Measurements from ENCODE around the gene SETBP1. TPM values are rescaled to one million over a fixed set of nuclear protein-coding genes. Genes with fewer than 3 reads are reported as not detected.

Gene SETBP1
- total RNA-seq, 2 donors from 2014 or later, result 17.3 to 20.1 TPM

GRCh38 chr18:44736664-44737380, 56.1 kb downstream of the SETBP1 start:
- peaks cover 5% of the 10 kb centered on the region for H3K36me3 Mint-ChIP-seq (ENCODE audit: low read depth)
- no peaks in the 10 kb centered on the region for H3K9me3 Mint-ChIP-seq

GRCh38 chr18:44737623-44738022, 56.9 kb downstream of the SETBP1 start:
- Mint-ChIP-seq H3K27ac (no peak overlapping the region), H3K4me1 (peaks cover 31% of the 10 kb centered on the region), H3K9me3 (no peaks in the 10 kb centered on the region), H3K36me3 (ENCODE audit: low read depth) (peaks cover 5% of the 10 kb centered on the region), H3K4me3 (no peak overlapping the region), H3K27me3 (ENCODE audit: insufficient read depth) (no peaks in the 10 kb centered on the region)
- H3K36me3 ChIP-seq (ENCODE audit: control insufficient read depth, insufficient read depth, low read length), result no peaks in the 10 kb centered on the region
- no peak overlapping the region for H3K9ac ChIP-seq (ENCODE audit: extremely low read depth, low read length, poor library complexity, severe bottlenecking)
- no peaks in the 10 kb centered on the region for H3K9me3 ChIP-seq (ENCODE audit: control insufficient read depth, low read length)
- H3K27ac ChIP-seq (ENCODE audit: low read depth, low read length), result no peak overlapping the region
- H3K4me1 ChIP-seq (ENCODE audit: control insufficient read depth, insufficient read depth, low read length), result peaks cover 4% of the 10 kb centered on the region
- DNase-seq, result no peak
- H3K27me3 ChIP-seq (ENCODE audit: control insufficient read depth, insufficient read depth, low read length, poor library complexity, severe bottlenecking), result no peaks in the 10 kb centered on the region
- H3K4me3 ChIP-seq (ENCODE audit: low read length), result no peak overlapping the region
- no peak for TF ChIP-seq CTCF (conservative IDR thresholded peaks at IDR 0.05)
- WGBS, 2 experiments (ENCODE audit: insufficient coverage in 1 of 2, insufficient read length in 1 of 2), result 86 to 94% methylated on average over 3 of the region's 3 CpGs

More at GRCh38 chr18:44736664-44737380, 56.1 kb downstream of the SETBP1 start:
- no peaks in the 10 kb centered on the region for H3K9me3 ChIP-seq (ENCODE audit: control insufficient read depth, low read length)
- Mint-ChIP-seq H3K27ac (no peak overlapping the region), H3K4me3 (no peak overlapping the region), H3K27me3 (ENCODE audit: insufficient read depth) (no peaks in the 10 kb centered on the region), H3K4me1 (peaks cover 32% of the 10 kb centered on the region)
- no peaks in the 10 kb centered on the region for H3K27me3 ChIP-seq (ENCODE audit: control insufficient read depth, insufficient read depth, low read length, poor library complexity, severe bottlenecking)
- 97% methylated on average over 3 of the region's 3 CpGs; no CpG with 5 or more reads in 1 of the 2 experiments for whole genome bisulfite sequencing, 2 experiments (ENCODE audit: insufficient coverage in 1 of 2, insufficient read length in 1 of 2)
- H3K27ac ChIP-seq (ENCODE audit: low read depth, low read length), result no peak overlapping the region
- DNase-seq, result no peak
- no peak overlapping the region for H3K4me3 ChIP-seq (ENCODE audit: low read length)
- peaks cover 4% of the 10 kb centered on the region for H3K4me1 ChIP-seq (ENCODE audit: control insufficient read depth, insufficient read depth, low read length)
- H3K9ac ChIP-seq (ENCODE audit: extremely low read depth, low read length, poor library complexity, severe bottlenecking), result no peak overlapping the region
- H3K36me3 ChIP-seq (ENCODE audit: control insufficient read depth, insufficient read depth, low read length), result no peaks in the 10 kb centered on the region
- TF ChIP-seq CTCF (conservative IDR thresholded peaks at IDR 0.05), result no peak

GRCh38 chr18:44740000-44740399, 59.3 kb downstream of the SETBP1 start:
- no peak for TF ChIP-seq CTCF (conservative IDR thresholded peaks at IDR 0.05)
- H3K27ac ChIP-seq (ENCODE audit: low read depth, low read length), result no peak overlapping the region
- no peaks in the 10 kb centered on the region for H3K36me3 ChIP-seq (ENCODE audit: control insufficient read depth, insufficient read depth, low read length)
- Mint-ChIP-seq H3K4me1 (peaks cover 35% of the 10 kb centered on the region), H3K27me3 (ENCODE audit: insufficient read depth) (peaks cover 3% of the 10 kb centered on the region), H3K36me3 (ENCODE audit: low read depth) (peaks cover 5% of the 10 kb centered on the region), H3K9me3 (no peaks in the 10 kb centered on the region), H3K4me3 (no peak overlapping the region), H3K27ac (no peak overlapping the region)
- no peak overlapping the region for H3K4me3 ChIP-seq (ENCODE audit: low read length)
- no peak overlapping the region for H3K9ac ChIP-seq (ENCODE audit: extremely low read depth, low read length, poor library complexity, severe bottlenecking)
- WGBS, 2 experiments (ENCODE audit: insufficient coverage in 1 of 2, insufficient read length in 1 of 2), result 89 to 92% methylated on average over 3 to 5 of the region's 5 CpGs
- no peaks in the 10 kb centered on the region for H3K9me3 ChIP-seq (ENCODE audit: control insufficient read depth, low read length)
- no peak for DNase-seq
- no peaks in the 10 kb centered on the region for H3K27me3 ChIP-seq (ENCODE audit: control insufficient read depth, insufficient read depth, low read length, poor library complexity, severe bottlenecking)
- peaks cover 7% of the 10 kb centered on the region for H3K4me1 ChIP-seq (ENCODE audit: control insufficient read depth, insufficient read depth, low read length)

All from endodermal cell (in vitro differentiated cells).